Right renal pelvis (tissue), 4 donors: ENCODE measurements around the gene SYNDIG1. TPM values are rescaled to one million over a fixed set of nuclear protein-coding genes. Genes with fewer than 3 reads are reported as not detected.

Experiments used
- DNase-seq, 4 donors: peaks; one replicate each; pipeline ENCODE4 v3.0.0-alpha.2; 2013; ENCODE audit warnings: low read depth in 4 of 4, low spot score in 3 of 4, missing footprints in 1 of 4
- polyA plus RNA-seq, 4 donors: library from polyadenylated mRNA; unstranded; fragments of 120-200 nt; gene quantifications; one replicate each; pipeline ENCODE4 v1.2.1, GENCODE V29; 2013; ENCODE audit not compliant: insufficient read length in 4 of 4

Gene SYNDIG1
- polyA plus RNA-seq, 4 donors: 7.9 to 9.8 (median 9.6) TPM

- no peak for DNase-seq
These were observed 134.0 kb downstream of the SYNDIG1 start for GRCh38 chr20:24603454-24603853.

- no peak for DNase-seq
These were observed 135.7 kb downstream of the SYNDIG1 start for GRCh38 chr20:24604966-24605665.

- DNase-seq: no peak
These were observed 136.6 kb downstream of the SYNDIG1 start for GRCh38 chr20:24605937-24606455.

- no peak for DNase-seq
These were observed 138.0 kb downstream of the SYNDIG1 start for GRCh38 chr20:24607402-24607801.

GRCh38 chr20:24608926-24609667 is 139.7 kb downstream of the SYNDIG1 start:
- DNase-seq: no peak

GRCh38 chr20:24609757-24610156 is 140.3 kb downstream of the SYNDIG1 start:
- DNase-seq: no peak

- no peak for DNase-seq
These were observed 141.1 kb downstream of the SYNDIG1 start for GRCh38 chr20:24610341-24611115.

GRCh38 chr20:24611360-24612140 is 142.1 kb downstream of the SYNDIG1 start:
- no peak for DNase-seq

- no peak for DNase-seq
These were observed 143.7 kb downstream of the SYNDIG1 start for GRCh38 chr20:24612799-24613775.

GRCh38 chr20:24614341-24614740 is 144.9 kb downstream of the SYNDIG1 start:
- no peak for DNase-seq

GRCh38 chr20:24615353-24615752 is 145.9 kb downstream of the SYNDIG1 start:
- no peak for DNase-seq

- DNase-seq: no peak
These were observed 147.0 kb downstream of the SYNDIG1 start for GRCh38 chr20:24616258-24617079.

GRCh38 chr20:24617080-24617432 is 147.6 kb downstream of the SYNDIG1 start:
- DNase-seq: no peak

- no peak for DNase-seq
These were observed 148.5 kb downstream of the SYNDIG1 start for GRCh38 chr20:24617757-24618450.

- DNase-seq: no peak
These were observed 149.3 kb downstream of the SYNDIG1 start for GRCh38 chr20:24618739-24619138.

- DNase-seq: no peak
These were observed 149.8 kb downstream of the SYNDIG1 start for GRCh38 chr20:24619212-24619611.

- no peak for DNase-seq
These were observed 151.6 kb downstream of the SYNDIG1 start for GRCh38 chr20:24620937-24621519.
